HG02973 (cell line): Measurements from ENCODE around the gene ZNF219.

Experiments used
- ATAC-seq: cut with Tn5 transposase; IDR thresholded peaks from one replicate; pipeline ENCODE4 v1.9.1; 2021; ENCODE audit warnings: moderate library complexity; ENCODE audit not compliant: unreplicated experiment

ZNF219 gene

DNA sequence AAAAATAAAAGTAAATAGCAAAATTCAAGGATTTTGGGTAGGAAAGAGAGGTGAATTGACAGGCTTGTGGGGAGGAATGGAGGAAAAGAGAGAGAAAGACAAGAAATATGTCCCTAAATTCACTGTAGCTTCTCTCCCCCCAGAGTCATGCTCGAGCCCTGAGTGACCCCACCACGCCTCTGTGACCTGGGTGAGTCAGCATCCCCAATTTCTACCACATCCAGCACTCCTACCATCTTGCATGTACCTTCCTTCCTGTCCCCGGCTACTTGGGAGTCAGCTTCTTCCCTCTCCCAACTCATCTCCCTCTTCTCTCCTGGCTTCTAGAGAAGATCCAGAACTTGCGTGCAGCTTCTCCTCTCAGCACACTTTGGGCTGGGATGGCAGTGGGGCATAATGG, 9.8 kb downstream of the ZNF219 start:
- no peak for ATAC-seq

DNA sequence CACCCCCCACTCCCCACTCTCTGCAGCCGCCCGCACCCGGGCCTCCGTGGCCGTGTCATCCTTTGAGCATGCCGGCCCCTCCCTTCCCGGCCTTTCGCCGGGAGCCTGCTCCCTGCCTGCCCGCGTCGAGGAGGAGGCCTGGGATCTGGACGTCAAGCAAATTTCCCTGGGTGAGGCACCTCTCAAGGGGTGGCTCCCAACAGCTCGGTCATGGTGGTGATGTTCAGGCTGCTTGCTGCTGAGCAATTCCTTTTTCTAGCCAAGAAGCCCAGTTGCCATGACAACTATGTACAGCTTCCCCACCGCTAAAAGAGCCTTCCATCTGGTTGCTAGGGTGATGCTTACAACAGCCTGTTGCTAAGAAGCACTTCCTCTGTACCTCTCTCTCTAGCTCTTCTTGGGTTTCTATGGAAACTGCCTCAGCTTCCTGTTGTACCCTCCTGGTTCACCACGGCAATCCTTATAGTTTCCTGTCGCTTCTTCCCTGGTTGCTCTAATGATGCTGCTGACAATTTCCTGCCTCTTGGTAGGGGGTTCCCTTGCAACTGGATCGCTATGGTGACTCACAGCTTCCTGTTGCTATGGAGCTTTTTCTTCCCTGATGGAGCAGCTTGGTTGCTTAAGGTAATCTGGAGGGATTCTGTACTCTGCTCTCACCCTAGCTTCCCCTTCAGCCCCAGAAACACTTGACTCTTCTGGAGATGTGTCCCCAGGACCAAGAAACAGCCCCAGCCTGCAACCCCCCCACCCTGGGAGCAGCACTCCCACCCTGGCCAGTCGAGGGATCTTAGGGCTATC, 11.0 kb downstream of the ZNF219 start:
- ATAC-seq, result peak; percentile 62

DNA sequence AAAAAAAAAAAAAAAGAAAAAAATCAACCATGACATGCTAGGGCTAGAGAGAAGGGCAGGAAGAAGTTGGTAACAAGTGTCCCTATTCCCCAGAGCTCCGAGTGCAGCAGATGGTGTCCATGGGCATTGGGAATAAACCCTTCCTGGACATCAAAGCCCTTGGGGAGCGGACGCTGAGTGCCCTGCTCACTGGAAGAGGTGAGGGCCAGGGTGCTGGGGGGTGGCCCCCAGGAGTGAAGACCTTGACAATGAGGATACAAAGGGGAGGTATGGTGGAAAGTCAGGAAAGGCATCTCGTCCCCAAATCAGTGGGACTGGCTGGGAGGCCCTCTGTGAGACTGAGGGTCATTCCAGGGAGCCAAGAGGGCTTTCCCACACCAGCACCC, 11.6 kb downstream of the ZNF219 start:
- no peak for ATAC-seq

DNA sequence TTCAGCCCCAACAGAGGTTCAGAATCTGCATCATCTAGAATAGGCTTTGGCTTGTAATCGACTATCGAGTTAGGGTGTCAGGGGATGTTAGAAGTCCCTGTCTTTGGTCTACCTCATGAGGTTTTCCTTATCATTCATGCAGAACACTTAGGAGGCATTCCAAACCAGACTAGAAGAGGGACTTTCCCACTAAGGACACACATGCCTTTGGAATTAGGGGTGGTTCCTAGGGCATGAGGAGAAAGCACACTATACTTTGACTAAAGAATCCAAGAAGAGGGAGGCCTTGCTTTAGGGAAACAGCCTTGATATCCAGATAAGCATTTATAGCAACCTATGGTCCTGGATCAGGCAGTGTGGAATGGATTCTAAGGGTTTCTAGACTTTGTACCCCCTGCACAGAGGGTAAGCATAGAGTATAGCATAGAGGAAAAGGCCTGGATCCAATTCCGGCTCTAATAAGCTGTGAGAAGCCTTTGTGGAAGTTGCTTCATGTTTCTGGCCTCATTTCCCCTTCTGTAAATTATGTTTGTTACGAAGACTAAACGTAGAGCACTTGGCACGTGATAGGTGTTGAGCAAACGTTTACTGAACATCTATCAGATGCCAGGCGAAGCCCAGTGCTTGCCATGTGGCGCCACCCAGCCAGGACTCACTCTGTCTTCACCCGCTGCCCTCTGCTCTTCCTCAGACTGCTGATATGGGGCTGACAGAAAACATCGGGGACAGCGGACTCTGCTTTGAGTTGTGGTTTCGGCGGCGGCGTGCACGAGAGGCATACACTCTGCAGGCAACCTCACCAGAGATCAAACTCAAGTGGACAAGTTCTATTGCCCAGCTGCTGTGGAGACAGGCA, 13.2 kb downstream of the ZNF219 start:
- ATAC-seq, result no peak

DNA sequence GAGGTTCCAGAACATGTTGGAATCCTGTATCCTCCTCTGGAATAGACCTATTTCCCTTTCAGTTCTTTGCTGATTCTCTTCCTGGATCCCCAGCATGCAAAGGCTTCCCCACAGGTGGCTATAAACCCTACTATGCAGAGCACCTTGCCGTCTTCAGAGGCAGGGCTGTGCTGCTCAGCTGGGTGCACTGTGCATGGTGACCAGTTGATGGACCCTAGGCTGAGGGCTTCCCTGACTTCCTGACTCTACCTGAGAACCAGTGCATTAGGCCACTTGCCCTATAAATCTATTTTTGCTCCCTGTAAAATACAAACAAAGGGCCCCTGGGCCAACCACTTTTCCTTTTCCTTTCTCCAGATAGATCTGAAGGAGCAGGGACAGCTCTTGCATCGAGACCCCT, 14.1 kb downstream of the ZNF219 start:
- ATAC-seq, result no peak

DNA sequence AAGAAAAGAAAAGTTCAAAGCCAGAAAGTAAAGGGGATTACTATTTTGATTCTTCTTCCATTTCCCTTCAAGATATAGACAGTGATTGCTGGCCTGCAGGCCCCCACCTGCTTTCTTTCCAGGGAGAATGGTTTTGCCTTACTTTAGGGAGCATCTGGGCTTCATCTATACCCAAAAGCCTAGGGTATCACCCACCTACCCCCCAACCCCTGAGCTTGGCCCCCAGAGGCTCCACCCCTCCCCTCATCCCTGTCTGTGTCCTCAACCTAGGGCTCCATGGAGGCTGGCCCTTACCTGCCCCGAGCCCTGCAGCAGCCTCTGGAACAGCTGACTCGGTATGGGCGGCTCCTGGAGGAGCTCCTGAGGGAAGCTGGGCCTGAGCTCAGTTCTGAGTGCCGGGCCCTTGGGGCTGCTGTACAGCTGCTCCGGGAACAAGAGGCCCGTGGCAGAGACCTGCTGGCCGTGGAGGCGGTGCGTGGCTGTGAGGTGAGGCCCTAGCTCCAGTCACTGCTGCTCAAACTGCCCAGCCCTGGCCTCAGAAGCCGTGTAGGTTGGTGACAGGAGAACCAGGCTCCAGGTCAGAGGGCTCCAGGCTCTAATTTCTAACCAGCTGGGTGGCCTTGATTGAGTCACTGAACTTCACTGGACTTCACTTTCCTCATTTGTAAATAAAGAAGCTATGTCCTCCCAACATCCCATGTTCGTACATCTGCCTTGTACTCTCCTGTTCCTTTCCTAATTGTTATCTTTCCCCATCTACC, 14.7 kb downstream of the ZNF219 start:
- ATAC-seq, result no peak

DNA sequence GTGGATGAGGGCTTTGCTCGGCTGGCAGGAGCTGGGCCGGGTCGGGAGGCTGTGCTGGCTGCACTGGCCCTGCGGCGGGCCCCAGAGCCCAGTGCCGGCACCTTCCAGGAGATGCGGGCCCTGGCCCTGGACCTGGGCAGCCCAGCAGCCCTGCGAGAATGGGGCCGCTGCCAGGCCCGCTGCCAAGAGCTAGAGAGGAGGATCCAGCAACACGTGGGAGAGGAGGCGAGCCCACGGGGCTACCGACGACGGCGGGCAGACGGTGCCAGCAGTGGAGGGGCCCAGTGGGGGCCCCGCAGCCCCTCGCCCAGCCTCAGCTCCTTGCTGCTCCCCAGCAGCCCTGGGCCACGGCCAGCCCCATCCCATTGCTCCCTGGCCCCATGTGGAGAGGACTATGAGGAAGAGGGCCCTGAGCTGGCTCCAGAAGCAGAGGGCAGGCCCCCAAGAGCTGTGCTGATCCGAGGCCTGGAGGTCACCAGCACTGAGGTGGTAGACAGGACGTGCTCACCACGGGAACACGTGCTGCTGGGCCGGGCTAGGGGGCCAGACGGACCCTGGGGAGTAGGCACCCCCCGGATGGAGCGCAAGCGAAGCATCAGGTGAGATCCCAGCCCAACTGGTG, 16.8 kb downstream of the ZNF219 start:
- no peak for ATAC-seq

DNA sequence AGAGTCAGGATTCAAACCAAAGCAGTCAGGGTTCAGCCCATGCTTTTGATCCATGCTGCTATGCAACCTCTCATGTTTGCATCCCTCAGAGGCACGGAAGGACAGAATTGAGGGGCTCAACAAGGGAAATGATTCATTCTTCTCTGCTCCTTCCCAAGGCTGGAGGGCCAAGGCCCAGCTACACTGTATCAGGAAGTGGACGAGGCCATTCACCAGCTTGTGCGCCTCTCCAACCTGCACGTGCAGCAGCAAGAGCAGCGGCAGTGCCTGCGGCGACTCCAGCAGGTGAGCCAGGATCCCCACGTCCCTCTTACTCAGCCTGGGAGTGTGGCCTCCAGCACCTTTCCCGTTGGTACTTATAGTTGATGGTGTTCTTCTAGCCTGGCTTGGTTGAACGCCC, 19.7 kb downstream of the ZNF219 start:
- ATAC-seq, result no peak

DNA sequence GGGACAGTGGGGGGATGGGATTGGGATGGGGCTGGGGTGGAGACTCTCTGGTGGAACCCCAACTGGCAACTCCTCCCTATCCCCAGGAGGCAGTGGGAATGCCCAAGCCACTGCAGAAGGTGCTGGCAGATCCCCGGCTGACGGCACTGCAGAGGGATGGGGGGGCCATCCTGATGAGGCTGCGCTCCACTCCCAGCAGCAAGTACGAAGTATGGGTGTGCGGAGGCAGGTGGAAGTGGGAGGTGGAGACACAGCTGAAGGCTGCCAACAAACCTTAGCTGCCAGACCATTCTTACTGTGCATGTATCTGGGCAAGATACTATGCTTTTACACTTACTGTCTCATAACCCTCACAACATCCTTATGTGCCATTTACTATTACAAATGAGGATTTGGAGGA, 20.2 kb downstream of the ZNF219 start:
- ATAC-seq, result no peak

DNA sequence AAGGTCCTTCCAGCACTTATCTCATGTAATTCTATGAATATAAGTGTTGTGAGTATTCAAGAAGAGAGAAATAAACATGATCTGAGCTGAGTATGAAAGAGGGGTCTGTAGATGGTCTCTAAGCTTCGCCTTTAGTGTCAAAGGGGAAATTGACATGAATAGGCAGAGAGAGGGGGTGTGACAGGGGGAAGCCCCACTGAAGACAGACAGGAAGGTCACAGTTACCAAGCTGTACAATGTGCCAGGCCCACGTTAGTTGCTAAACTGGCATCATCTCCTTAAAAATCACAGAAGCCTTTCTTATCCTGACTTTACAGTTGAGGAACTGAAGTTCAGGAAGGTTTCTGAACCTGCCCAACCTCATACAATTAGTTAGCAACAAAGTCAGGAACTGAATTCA, 20.8 kb downstream of the ZNF219 start:
- ATAC-seq, result no peak

DNA sequence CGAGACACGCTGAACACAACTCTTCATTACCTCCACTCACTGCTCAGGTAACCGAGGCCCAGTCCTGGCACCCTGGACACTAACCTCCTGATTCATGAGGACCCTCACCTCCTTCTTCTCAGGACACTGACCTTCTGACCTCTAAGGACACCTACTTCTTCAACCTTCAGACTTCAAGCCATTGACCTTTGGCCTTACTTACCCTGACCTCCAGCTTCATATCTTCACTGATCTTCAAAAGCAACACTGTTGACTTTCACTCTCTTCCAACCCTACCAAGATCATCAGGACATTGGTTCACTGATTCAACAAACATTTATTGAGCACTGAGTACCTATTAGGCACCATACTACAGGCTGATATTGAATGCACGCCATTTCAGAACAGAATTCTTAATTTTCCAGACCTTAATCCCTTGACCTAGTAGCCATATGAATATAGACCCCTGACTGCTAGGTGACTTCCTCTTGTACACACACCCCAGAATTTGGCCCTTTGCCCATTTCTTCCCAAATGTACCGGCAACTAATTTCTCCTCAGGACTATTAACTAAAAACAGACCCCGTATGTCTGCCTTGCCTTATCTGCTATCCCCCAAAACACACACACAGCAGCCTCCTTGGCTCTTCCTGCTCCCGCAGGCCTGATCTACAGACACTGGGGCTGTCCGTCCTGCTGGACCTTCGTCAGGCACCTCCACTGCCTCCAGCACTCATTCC, 22.6 kb downstream of the ZNF219 start:
- ATAC-seq, result no peak

DNA sequence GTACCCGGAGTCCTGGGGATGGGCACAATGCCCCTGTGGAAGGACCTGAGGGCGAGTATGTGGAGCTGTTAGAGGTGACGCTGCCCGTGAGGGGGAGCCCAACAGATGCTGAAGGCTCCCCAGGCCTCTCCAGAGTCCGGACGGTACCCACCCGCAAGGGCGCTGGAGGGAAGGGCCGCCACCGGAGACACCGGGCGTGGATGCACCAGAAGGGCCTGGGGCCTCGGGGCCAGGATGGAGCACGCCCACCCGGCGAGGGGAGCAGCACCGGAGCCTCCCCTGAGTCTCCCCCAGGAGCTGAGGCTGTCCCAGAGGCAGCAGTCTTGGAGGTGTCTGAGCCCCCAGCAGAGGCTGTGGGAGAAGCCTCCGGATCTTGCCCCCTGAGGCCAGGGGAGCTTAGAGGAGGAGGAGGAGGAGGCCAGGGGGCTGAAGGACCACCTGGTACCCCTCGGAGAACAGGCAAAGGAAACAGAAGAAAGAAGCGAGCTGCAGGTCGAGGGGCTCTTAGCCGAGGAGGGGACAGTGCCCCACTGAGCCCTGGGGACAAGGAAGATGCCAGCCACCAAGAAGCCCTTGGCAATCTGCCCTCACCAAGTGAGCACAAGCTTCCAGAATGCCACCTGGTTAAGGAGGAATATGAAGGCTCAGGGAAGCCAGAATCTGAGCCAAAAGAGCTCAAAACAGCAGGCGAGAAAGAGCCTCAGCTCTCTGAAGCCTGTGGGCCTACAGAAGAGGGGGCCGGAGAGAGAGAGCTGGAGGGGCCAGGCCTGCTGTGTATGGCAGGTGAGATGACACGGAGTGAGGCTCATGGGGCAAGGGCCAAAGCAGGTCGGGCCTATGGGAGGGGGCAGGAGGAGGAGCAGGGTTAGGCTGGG, 23.8 kb downstream of the ZNF219 start:
- no peak for ATAC-seq

DNA sequence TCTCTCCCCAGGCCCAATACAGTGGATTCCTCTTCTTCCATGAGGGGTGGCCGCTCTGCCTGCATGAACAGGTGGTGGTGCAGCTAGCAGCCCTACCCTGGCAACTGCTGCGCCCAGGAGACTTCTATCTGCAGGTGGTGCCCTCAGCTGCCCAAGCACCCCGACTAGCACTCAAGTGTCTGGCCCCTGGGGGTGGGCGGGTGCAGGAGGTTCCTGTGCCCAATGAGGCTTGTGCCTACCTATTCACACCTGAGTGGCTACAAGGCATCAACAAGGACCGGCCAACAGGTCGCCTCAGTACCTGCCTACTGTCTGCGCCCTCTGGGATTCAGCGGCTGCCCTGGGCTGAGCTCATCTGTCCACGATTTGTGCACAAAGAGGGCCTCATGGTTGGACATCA, 24.5 kb downstream of the ZNF219 start:
- no peak for ATAC-seq

DNA sequence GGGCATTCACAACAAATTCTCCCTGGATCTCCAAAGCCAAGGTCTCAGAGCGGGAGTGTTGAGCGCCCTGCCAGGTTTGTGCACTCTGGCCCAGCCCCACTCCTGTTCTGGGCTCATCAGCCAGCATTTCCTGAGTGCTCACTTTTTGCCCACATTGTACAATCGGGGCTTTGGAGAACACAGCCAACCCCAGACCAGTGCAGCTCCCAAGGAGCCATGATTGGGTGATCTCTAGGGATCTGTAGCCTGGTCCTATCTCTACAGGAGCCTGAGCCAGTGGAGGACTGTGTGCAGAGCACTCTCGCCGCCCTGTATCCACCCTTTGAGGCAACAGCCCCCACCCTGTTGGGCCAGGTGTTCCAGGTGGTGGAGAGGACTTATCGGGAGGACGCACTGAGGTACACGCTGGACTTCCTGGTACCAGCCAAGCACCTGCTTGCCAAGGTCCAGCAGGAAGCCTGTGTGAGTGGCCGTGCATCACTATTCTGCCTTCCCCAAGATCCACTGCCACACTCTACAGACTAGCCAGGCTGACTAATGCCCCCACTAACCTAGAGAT, 25.6 kb downstream of the ZNF219 start:
- no peak for ATAC-seq

DNA sequence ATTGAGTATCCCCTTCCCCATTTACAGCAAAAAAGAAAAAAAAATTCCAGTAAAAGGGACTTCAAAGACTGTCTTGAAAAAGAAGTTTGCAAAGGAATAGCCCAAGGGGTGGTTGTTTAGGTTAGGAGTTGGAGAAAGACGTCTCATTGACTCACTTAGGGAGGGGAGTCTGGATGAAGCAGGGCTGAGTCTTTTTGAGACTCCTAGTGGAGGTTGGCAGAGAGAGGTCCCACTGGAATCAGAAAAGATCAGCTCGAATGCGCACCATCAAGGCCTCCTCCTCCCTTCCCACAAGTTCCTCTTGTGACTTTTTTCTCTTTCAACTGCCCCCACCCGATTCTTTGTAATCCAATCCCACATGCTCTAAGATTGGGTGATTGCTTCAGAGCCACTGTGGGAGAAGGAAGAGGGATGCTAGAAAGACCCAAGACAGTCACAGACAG, 26.4 kb downstream of the ZNF219 start:
- no peak for ATAC-seq

DNA sequence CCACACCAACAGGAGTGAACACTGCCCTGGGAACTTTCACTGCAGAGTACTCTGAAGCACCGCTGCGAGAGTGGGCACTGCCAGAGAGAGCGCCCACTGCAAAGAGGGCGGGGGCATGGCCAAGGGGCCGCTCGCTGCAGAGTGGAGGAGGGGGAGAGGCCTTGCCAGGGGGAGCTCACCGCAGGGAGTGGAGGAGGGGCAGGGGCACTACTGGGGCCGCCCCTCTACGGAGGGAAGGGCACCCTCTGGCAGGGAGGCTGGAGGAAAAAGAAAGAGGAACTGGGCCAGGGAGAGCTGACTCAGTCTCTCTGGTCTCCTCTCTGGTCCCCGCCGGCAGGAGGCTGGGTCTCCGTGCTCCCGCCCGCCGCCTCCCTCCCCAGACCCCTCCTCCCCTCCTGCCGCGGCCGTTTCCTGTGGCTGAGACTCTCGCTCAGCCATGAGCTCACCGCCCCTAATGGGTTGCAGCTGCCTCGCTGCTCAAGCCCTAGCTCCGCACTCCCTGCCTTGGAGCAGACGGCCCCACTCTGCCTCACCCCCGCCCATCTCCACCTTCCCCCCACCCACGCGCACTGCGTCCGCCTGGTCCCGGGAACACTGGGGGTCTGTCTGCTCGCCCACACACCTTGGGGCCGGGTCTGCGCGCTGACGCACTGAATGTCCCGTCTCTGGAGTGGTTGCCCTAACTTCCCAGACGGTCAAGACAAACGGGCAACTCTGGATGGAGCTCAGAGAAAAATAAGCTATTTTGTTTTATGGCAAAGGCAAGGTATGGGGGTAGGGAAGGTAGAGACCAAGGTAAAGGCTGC, 27.0 kb downstream of the ZNF219 start:
- ATAC-seq, result peak; percentile 56

DNA sequence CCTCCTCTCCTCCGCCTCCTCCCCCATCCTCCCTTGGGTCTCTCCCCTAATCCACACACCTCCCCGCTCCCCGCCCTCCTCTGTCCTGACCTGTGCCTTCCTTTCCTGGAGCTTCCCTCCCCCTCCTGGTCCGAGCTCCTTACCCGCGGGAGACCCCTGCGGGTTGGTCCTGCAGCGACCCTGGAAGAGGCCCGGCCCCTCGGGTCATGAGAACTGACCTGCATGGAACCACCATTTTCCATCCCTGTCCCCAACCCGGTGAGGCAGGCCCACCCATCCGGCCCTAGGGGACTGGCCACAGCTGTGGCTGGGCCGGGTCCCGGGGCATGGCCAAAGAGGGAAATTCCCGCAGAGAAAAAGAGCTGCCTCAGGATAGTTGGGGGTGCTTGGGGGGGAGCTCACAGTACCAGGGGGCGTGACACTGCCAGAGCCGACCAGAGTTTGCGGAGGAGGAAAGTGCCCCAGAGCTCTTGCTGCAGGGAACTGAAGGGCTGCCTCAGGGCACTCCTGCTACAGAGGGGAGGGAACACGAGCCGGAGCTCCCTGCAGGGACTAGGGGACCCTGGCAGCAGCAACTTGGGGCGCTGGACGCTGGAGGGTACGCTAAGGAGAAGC, 27.7 kb downstream of the ZNF219 start:
- no peak for ATAC-seq

DNA sequence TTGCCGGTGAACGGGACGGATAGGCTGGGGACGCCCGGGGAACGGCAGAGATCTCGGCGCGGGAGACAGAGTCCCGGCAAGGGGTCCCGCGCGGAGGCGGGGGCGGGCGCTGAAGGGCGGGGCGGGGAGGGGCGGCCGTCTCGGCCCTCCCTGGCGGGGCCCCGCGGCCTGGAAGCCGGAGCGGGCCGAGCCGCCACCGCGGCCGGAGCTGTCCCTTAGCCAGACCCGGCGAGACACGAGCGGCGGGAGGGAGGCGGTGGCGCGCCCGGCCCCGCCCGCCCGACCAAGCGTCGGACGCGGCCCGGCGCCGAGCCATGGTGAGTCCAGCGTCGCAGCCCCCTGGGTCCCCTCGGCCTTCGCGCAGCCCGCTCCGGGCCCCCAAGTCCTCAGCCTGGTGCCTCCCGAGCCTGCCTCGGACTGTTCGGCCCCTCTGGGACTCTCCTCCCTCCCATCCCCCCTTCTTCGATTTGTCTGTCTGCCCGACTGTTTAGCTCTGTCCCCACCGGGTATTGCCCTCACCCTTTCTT, 28.3 kb downstream of the ZNF219 start, which contains the start of gene ARHGEF40:
Gene ARHGEF40, plus strand, starts transcription at position 222 of the 527 bp plus-strand sequence. Its CDS starts 93 bp downstream, at position 315.
- ATAC-seq, result no peak
